Activated CD8-positive, alpha-beta memory T cell treated with anti-CD3 and anti-CD28 coated beads, Interleukin-2, amount 50 U/mL, for 1 hour (primary cell): ENCODE results near the gene RALY.
"Not testable (repeated sequence)": the region's sequence is repeated elsewhere in the genome, so short reads cannot be mapped to it uniquely, and the experiment has no call there.

Experiments used
- DNase-seq: peaks from one replicate; pipeline ENCODE4 v3.0.0-alpha.2; 2020; ENCODE audit errors: extremely low read depth

RALY gene

GRCh38 chr20:34015401-34016335 lies 22.0 kb downstream of the RALY start:
- no peak for DNase-seq

- no peak for DNase-seq
Observed at GRCh38 chr20:34016736-34017135, 23.0 kb downstream of the RALY start.

GRCh38 chr20:34017610-34018009 lies 23.9 kb downstream of the RALY start:
- no peak for DNase-seq

- DNase-seq = no peak
Observed at GRCh38 chr20:34018166-34018565, 24.5 kb downstream of the RALY start.

GRCh38 chr20:34022151-34022838 lies 28.6 kb downstream of the RALY start:
- DNase-seq = no peak

- DNase-seq = no peak
Observed at GRCh38 chr20:34022839-34023234, 29.1 kb downstream of the RALY start.

- DNase-seq = no peak
Observed at GRCh38 chr20:34023937-34024722, 30.4 kb downstream of the RALY start.

GRCh38 chr20:34024723-34025351 lies 31.1 kb downstream of the RALY start:
- no peak for DNase-seq

- DNase-seq = not testable (repeated sequence)
Observed at GRCh38 chr20:34028013-34028412, 34.3 kb downstream of the RALY start.

GRCh38 chr20:34029415-34029814 lies 35.7 kb downstream of the RALY start:
- no peak for DNase-seq

- DNase-seq = no peak
Observed at GRCh38 chr20:34030456-34030855, 36.7 kb downstream of the RALY start.

GRCh38 chr20:34033903-34034302 lies 40.2 kb downstream of the RALY start:
- no peak for DNase-seq

- no peak for DNase-seq
Observed at GRCh38 chr20:34037121-34037520, 43.4 kb downstream of the RALY start.

GRCh38 chr20:34037767-34038166 lies 44.1 kb downstream of the RALY start:
- DNase-seq = no peak

- no peak for DNase-seq
Observed at GRCh38 chr20:34040300-34040995, 46.7 kb downstream of the RALY start.

- no peak for DNase-seq
Observed at GRCh38 chr20:34041226-34041625, 47.5 kb downstream of the RALY start.

- no peak for DNase-seq
Observed at GRCh38 chr20:34042262-34042661, 48.6 kb downstream of the RALY start.

GRCh38 chr20:34043025-34043424 lies 49.3 kb downstream of the RALY start:
- no peak for DNase-seq

GRCh38 chr20:34045294-34045693 lies 51.6 kb downstream of the RALY start:
- no peak for DNase-seq

- no peak for DNase-seq
Observed at GRCh38 chr20:34045930-34046725, 52.4 kb downstream of the RALY start.
